ENCODE results near the gene SAFB2.

DNA sequence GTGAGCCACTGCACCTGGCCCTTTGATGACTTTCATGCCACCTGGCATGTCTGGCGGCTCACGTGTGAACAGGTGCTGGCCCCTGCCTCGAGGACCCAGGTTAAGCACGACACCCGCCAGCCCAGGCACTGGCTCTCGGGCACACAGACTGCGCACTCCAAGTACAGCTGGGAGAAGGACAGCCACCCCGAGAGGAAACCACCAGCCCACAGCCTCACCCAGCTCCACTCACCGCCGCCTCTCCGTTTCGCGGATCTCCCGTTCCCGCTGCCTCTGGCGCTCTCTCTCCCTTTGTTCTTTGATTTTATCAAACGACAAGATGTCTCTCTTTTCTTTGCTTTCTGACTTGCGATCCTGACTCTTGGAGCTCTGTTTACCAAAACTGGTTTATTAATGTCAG lies 27.4 kb downstream of the SAFB2 start:
- TF ChIP-seq, protein P1, sequence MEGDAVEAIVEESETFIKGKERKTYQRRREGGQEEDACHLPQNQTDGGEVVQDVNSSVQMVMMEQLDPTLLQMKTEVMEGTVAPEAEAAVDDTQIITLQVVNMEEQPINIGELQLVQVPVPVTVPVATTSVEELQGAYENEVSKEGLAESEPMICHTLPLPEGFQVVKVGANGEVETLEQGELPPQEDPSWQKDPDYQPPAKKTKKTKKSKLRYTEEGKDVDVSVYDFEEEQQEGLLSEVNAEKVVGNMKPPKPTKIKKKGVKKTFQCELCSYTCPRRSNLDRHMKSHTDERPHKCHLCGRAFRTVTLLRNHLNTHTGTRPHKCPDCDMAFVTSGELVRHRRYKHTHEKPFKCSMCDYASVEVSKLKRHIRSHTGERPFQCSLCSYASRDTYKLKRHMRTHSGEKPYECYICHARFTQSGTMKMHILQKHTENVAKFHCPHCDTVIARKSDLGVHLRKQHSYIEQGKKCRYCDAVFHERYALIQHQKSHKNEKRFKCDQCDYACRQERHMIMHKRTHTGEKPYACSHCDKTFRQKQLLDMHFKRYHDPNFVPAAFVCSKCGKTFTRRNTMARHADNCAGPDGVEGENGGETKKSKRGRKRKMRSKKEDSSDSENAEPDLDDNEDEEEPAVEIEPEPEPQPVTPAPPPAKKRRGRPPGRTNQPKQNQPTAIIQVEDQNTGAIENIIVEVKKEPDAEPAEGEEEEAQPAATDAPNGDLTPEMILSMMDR (IDR thresholded peaks at IDR 0.05), result no peak
- no peak for TF ChIP-seq EZH2 (IDR thresholded peaks at IDR 0.05)
- no peak for TF ChIP-seq EZH2phosphoT487 (IDR thresholded peaks at IDR 0.05)
